Esophagus muscularis mucosa (tissue), 4 donors: ENCODE data around the gene ZNF350.

Source experiments
- CTCF ChIP-seq, 3 experiments: fragments of 200-600 bp in 2 of 3; fragments of 450-650 bp in 1 of 3; sonication (generic) in 2 of 3; IDR thresholded peaks; one replicate each; pipeline ENCODE4 v1.5.1; 2017 to 2019; ENCODE audit warnings: antibody characterized with exemption in 3 of 3, mild to moderate bottlenecking in 2 of 3, moderate library complexity in 1 of 3
- EP300 ChIP-seq: sonication (generic); formaldehyde crosslinking; IDR thresholded peaks from one replicate; pipeline ENCODE4 v1.6.1; 2017; ENCODE audit warnings: antibody characterized with exemption
- POLR2A ChIP-seq: fragments of 450-650 bp; IDR thresholded peaks from one replicate; pipeline ENCODE4 v1.6.1; 2017; ENCODE audit warnings: antibody characterized with exemption, moderate library complexity, mild to moderate bottlenecking, low read depth
- POLR2AphosphoS5 ChIP-seq, 2 donors: sonication (generic); formaldehyde crosslinking; IDR thresholded peaks; one replicate each; pipeline ENCODE4 v1.6.1; 2017; ENCODE audit warnings: antibody characterized with exemption in 2 of 2

- TF ChIP-seq CTCF (IDR thresholded peaks at IDR 0.05) (no peak), POLR2A (no peak), EP300 (no peak), POLR2AphosphoS5 (IDR thresholded peaks at IDR 0.05) (no peak)
Measured at GRCh38 chr19:52020506-52020905, 33.9 kb upstream of the ZNF350 start.
